GM21723 (cell line): Measurements from ENCODE around the gene TCAIM.
"Not testable (repeated sequence)": the region's sequence is repeated elsewhere in the genome, so short reads cannot be mapped to it uniquely, and the experiment has no call there.

ENCODE experiments used
- ATAC-seq: cut with Tn5 transposase; IDR thresholded peaks from one replicate; pipeline ENCODE4 v1.9.1; 2021; ENCODE audit warnings: mild to moderate bottlenecking, moderate library complexity; ENCODE audit not compliant: unreplicated experiment

Gene TCAIM

DNA sequence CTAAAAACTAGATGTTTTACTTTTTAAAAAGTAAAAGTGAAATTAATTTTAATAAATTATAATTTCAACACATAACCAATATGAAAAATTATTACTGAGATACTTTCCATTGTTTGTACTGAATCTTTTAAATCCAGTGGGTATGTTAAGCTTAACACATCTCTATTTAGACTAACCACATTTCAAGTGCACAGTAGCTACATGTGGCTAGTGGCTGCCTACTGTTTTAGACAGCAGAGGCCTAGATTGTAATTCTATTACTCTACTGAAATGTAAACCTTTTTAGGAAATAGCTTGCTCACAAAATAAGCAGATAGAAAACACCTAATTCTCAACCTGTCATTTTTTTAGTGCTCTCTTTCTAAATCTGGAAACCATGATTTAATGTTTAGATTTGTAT is 4.9 kb downstream of the TCAIM start:
- ATAC-seq: no peak

DNA sequence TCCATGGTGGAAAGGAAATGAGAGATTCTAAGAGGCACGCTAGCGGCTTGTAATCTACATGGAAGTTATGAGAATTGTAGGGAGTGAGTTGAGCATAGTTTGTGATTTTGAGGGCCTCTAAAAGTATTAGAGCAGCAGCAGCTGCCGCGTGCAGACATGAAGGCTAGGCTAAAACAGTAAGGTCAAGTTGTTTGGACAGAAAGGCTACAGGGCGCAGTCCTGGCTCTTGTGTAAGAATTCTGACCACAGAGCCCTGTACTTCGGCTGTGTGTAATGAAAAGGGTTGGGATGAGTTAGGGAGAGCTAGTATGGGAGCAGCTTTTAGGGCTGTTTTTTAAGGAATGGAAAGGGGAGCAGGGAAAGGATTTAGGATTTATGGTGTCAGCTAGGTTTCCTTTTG is 8.0 kb downstream of the TCAIM start:
- ATAC-seq: not testable (repeated sequence)

DNA sequence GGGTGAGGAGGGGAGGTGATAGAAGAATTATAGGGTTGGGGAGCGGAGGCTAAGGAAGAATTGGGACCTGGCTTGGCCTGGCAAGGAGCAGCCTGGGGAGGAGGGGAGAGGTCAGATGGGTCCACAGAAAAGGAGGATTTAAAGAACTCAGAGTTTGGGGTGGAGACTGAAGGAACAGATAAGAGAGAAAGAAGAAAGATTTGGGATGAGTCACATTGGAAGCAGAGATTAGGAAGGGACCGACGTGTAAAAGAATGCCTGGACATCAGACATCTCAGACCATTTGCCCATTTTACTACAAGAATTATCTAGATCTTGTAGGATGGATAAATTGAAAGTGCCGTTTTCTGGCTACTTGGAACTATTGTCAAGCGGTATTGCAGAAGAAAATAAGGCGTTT is 10.4 kb downstream of the TCAIM start:
- ATAC-seq: no peak

DNA sequence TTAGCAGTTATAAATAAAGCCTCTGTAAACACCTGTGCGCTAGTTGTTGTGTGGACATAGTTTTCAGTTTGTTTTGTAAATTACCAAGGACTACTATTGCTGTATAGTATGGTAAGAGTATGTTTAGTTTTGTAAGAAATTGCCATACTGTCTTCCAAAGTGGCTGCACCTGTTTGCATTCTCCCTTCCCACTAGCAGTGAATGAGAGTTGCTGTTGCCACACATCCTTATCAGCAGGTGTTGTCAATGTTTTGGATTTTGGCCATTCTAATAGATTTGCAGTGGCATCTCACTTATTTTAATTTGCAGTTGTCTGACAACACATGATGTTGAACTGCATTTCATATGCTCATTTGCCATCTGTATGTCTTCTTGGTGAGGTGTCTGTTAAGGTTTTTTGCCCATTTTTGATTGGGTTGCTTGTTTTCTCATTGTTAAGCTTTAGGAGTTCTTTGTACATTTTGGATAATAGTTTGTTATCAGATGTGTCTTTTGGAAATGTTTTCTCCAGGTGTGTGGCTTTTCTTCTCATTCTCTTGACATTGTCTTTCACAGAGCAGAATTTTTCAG is 14.9 kb downstream of the TCAIM start:
- ATAC-seq: no peak

DNA sequence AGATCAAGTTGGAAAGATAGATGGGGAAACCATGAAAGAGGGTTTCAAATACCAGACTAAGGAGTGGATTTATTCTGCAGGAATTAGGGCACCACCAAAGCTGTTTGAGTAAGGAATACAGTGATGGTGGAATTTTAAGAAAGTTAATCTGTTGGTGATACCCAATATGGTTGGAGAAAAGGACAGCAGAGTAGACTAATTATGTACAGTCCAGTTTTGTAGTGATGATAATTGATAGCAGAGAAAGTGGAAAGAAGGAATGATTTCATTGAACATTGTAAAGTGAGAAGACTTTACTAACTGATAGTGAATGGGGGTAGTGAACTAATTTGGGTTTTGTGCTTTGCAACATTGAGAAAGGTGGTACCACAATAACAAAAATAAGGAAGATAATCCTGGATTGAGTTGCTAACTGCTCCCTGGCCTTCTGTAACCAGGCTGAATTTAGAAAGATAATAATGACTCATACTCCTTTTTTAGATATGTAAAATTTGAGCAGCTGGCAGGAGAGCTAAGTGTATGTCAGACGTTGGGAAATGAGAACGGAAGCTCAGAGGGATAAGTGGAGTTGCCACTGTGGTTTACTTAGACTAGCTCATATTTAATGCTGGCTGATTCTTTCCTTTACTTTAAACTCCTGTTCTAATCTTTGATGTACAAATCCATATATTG is 16.9 kb downstream of the TCAIM start:
- ATAC-seq: no peak

DNA sequence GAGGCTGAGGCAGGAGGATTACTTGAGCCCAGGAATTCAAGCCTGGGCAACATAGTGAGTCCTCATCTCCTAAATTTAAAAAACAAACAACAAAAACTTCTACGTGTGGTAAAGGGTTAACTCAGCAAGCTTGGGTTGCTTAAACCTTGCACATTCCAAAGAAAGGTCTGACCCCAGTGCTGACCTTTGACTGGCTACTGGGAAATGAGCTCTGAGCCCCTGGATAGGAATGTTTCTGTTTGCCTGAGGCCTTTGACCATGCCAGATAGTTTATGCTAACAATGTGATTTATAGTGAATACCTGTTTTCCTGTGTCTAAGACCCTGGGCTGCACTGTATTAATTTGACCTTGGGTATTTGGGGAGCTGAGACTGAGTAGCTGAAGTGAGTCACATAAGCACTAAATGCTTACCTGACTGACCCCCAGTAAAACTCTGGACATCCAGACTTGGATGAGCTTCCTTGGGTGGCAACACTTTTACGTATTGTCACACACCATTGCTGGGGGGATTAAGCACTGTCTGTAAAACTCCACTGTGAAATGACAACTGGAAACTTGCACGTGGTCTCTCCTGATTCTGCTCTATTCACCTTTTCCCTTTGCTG is 20.7 kb downstream of the TCAIM start:
- ATAC-seq: no peak

DNA sequence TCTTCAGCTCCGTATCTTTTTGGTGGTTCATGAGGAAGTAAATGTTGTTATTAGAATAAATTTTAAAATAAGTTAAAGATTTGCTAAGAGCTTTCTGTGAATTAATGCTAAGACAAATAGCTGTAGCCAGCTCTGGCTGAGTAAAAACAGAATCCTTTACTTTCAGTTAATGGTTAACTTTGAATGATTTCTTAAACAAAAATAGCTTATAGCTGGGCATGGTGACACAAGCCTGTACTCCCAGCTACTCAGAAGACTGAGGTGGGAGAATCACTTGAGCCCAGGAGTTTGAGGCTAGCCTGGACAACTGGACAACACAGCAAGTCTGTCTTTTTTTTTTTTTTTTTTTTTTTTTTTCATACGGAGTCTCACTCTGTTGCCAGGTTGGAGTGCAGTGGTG is 25.0 kb downstream of the TCAIM start:
- ATAC-seq: peak; percentile 72

DNA sequence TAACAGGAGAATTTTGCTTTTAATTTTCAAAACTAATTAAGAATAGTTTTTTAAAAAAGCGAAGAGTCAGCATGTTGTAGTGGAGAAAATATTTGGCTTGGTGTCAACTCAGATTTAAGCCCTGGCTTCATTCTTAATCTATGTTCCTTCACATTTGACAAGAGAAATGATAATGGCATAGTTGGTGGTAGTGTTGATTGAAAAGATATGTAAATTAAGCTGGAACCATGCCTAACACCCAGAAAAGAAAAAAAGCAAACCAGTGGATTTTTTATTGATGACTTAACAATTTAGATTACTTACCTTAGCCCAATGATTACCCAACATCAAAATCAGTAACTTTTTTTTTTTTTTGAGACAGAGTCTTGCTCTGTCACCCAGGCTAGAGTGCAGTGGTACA is 27.4 kb downstream of the TCAIM start:
- ATAC-seq: no peak

DNA sequence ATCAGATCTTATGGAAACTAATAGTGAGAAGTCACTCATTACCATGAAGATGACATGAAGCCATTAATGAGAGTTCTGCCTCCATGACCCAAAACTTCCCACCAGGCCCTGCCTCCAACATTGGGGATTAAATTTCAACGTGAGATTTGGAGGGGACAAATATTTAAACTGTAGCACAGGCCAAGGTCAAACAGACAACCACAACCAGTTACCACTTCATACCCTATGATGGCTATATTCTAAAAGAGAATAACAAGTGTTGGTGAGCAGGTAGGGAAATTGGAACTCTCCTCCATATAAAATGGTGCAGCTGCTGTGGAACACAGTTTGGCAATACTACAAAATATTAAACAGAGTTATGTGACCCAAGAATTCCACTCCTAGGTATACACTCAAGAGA is 36.9 kb downstream of the TCAIM start:
- no peak for ATAC-seq

DNA sequence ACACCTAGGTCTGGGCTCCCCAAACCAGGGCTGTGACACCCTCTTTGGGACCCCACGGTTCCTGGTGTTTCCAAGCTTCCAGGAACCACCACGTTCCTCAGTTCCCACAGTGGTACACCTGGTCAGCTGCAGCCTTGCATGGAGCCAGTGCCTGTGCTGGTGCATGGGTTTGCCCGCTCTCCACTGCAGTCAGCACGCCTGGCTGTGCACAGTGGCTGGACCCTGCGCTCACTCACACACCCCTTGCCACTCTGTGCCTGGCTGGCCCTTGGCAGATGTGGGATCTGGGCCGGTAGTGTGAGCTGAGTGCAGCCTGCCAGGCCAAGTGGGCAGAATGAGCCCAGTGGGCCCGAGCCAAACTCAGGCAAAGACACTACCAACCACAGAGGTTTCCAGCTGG is 48.8 kb downstream of the TCAIM start:
- no peak for ATAC-seq

DNA sequence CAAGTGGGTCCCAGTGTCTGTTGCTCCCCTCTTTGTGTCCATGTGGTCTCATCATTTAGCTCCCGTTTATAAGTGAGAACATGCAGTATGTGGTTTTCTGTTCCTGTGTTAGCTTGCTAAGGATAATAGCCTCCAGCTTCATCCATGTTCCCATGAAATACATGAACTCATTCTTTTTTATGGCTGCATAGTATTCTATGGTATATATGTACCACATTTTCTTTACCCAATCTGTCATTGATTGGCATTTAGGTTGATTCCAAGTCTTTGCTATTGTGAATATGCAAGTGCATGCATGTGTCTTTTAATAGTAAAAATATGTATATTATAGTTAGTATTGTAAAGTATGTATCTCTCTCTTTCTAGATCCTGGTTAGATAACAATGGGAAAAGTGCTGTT is 53.9 kb downstream of the TCAIM start:
- ATAC-seq: no peak

DNA sequence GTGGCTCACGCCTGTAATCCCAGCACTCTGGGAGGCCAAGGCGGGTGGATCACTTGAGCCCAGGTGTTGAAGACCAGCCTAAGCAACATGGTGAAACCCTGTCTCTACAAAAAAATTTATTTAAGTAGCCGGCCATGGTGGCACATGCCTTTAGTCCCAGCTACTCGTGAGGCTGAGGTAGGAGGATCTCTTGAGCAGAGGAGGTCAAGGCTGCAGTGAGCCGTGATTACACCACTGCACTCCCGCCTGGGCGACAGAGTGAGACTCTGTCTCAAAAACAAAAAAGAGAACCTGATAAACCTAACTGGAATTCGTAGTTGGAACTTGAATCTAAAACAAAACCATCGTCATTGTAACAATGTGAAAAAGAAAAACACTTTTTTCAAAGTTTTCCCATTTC is 57.1 kb downstream of the TCAIM start:
- ATAC-seq: no peak

DNA sequence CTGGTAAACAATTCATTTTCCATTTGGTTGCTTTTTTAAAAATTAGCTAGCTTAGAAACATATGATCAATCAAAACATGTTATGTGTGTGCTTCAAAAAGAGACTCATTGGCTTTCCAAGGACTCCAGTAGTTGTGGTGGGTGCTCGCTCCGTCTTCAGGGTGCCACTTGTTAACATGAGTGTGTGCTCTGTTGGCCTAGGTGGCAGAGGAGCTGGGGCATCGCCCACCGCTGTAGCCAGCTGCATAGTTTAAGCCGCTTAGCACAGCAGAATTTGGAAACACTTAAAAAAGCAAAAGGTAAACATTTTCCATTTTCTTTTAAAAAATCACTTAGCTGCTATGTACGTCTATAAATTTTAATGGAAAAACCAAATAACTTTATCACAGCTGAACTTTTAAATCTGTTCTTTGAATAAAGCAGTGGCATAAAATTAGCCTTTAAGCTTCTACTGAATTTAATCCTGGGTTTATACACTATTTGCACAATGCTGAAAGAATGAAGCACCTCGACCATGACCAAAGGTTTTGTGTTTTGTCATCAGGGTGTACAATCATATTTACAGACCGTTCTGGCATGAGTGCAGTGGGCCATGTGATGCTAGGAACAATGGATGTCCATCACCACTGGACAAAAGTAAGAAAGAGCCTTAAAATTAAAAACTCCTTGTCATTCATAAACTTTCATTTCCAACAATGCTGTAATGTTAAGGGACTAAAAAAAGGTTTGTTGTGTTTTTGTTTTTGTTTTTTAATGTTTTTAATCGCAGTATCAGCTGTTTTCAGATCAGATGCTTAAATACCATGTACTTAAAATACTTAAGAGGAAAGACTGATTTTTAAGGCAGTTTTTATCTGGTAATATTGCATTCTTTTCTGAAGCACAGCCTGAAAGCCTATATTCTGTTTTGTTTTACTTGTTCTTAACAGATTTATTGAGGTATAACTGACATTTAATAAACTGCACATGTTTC is 57.9 kb downstream of the TCAIM start:
- no peak for ATAC-seq

DNA sequence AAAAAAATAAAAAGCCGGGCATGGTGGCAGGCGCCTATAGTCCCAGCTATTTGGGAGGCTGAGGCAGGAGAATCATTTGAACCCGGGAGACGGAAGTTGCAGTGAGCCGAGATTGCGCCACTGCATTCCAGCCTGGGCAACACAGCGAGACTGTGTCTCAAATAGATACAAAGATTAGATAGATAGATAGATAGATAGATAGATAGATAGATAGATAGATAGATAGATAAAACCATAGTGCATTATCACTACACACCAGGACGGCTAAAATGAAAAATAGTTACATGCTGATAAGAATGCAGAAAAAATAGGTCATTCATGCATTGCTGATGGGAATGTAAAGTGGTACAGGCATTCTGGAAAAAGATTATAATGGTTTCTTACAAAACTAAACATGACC is 59.7 kb downstream of the TCAIM start:
- not testable (repeated sequence) for ATAC-seq

DNA sequence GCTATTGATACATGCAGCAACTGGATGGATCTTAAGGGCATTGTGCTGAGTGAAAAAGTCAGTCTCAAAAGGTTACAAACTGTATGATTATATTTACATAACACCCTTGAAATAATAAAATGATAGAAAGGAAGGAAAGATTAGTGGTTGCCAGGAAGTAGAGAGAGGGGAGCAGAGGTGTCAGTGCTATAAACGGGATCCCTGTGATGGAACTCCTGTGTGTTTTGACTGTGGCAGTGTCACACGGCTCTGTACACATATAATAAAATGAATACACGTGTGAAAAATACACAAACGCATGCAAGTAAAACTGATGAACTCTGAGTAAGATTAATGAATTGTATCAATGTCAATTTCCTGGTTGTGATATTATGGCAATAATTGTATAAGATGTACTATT is 60.3 kb downstream of the TCAIM start:
- no peak for ATAC-seq

DNA sequence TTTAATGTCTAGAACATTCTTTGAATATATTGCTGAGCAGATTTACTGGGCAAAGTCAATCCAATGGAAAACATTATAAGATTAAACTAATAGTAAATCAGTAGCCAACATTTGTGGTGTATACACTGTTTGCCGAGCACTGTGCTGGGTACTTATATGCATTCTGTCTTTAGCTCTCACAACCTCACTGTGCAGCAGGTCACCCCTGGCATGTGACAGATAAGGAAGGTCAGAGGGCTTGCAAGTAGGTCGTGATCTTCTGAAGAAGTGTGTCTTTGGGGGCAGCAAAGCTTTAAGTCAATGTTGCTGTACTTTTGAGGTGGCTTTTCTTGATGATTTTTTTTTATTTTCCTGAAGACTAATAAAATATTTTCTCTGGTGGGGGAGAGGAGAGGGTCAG is 62.2 kb downstream of the TCAIM start:
- ATAC-seq: no peak

DNA sequence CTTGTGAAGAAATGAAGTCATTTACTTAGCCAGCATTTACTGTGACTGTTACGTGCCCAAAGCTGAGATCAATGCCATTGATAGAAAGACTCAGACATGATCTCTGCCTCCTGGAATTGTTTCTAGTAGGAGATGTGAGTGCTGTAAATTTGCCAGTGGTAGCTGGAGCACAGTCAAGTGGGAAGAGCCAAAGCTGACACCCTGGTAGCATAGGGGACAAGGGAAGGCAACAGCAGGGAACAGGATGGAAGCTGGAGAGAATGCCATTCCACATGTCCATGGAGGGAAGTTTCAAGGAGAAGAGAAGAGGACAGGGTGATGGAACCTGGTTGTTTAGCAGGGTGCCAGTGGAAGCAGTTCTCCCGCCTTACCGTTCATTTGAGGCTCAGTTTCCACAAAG is 64.0 kb downstream of the TCAIM start:
- ATAC-seq: no peak

DNA sequence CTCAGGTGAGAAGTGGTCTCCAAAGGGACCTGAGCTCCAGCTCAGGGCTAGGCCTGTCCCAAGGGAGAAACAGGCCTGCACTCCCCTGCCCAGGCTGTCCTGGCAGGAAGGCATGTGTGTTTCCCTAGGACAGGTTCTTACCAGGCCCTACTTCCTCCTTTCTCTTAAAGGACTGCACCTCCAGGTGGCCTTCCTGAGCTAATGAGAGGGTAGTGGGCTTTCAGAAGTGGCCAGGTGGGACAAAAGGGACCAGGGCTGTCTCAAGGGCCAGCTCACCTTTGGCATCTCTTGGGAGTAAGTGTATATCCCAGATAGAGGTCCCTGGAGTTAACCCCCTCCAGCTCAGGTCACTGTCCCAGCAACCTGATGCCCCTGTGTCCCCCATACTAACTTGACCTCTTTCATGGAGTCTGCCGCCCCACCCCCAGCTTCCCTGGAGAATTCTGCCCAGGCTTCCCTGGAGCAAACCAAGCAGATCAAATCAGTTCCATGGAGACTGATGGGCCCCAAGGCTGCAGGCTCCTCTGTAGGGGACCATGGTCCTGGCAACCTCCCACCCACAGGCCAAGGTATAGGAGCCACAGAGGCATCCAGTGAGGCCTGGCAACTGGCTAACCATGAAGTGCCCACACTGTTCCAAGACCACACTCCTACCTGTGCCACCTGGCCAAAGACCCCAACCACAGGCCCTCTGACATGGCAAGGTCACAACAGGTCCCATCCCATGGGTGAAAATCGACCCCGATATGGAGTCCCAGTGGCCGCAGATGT is 71.3 kb downstream of the TCAIM start:
- no peak for ATAC-seq

DNA sequence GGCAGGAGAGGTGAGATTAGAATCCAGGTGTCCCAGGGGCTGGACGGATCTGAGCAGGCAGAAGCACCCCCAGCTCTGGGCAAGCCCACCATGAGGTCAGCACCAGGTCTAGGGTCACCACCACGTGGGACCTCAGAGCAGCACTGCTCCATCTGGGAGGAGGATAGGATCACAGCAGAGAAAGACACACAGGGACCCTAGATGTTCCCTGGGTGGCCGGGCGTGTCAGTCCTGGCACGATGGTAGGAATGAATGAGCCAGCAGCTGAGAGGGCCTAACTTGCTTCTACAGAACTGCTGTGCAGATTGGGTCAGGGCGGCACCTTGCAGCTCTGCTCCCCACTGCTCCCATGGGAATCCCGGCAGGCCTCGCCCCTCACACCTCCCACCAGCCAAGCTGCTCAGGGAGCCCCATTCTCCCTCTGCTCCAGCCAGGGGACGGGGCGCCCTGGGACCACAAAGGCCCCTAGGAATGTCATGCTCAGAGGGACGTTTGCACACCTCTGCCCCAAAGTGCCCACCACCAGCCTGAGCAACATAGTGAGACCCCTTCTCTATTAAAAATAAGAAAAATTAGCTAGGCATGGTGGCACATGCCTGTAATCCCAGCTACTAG is 72.6 kb downstream of the TCAIM start:
- ATAC-seq: no peak

DNA sequence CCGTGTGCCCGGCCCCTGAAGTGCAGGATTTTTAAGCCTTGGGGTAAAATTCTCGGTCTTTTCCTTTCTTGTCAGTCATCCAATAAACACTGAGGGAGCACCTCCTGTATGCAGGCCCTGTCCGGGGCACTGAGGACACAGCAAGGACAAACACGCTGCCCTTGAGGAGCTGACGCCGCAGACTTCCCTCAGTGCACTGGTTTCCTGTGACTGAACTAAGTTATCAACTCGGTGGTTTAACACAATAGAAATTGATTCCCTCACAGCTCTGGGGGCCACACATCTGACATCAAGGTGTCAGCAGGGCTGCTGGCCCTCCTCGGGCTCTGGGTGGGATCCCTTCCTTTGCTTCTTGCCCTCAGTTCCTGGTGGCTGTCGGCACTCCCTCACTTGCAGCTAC is 73.8 kb downstream of the TCAIM start:
- ATAC-seq: no peak
